ENCODE measurements around the gene CHST15. TPM values are rescaled to one million over a fixed set of nuclear protein-coding genes. Genes with fewer than 3 reads are reported as not detected.

The CHST15 gene
- total RNA-seq, 4 donors from 2014 or later: 43.2 to 104 (median 81.5) TPM

GRCh38 chr10:124016804-124017375, 76.5 kb downstream of the CHST15 start:
- Histone ChIP-seq H3K36me3 (peaks cover 28 to 34% of the 10 kb centered on the region in 2 donors), H3K4me1 (no peaks in the 10 kb centered on the region), H3K4me3 (replicated peaks in 1 of 3) (no peak overlapping the region), H3K27ac (no peak overlapping the region), H3K27me3 (no peaks in the 10 kb centered on the region), H3K9me3 (no peaks in the 10 kb centered on the region)
- intact Hi-C loops (cut with DNase I): no loop called here
- WGBS, 2 donors: 84 to 86% methylated on average over 5 to 9 of the region's 10 CpGs
- TF ChIP-seq POLR2A (IDR thresholded peaks at IDR 0.05): no peak
- TF ChIP-seq, protein P1, sequence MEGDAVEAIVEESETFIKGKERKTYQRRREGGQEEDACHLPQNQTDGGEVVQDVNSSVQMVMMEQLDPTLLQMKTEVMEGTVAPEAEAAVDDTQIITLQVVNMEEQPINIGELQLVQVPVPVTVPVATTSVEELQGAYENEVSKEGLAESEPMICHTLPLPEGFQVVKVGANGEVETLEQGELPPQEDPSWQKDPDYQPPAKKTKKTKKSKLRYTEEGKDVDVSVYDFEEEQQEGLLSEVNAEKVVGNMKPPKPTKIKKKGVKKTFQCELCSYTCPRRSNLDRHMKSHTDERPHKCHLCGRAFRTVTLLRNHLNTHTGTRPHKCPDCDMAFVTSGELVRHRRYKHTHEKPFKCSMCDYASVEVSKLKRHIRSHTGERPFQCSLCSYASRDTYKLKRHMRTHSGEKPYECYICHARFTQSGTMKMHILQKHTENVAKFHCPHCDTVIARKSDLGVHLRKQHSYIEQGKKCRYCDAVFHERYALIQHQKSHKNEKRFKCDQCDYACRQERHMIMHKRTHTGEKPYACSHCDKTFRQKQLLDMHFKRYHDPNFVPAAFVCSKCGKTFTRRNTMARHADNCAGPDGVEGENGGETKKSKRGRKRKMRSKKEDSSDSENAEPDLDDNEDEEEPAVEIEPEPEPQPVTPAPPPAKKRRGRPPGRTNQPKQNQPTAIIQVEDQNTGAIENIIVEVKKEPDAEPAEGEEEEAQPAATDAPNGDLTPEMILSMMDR (IDR thresholded peaks at IDR 0.05): no peak
- DNase-seq: no peak

DNA sequence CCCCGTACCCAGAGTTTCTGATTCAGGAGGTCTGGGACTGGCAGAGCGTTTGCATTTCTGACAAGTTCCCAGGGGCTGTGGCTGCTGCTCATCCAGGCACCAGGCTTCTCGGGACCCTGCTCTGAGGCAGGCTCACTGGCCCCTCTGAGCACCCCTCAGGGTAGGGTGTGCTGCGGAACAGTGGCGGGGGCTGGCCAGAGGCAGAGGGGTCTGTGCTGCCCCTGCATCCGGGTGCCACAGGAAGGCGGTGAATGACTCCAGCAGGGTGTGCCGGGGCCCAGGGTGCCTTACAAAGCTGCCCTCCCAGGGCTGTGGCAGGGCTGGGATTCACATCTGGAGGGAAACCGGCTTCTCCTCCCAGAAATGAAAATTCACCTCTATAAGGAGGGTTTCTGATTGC, 77.4 kb downstream of the CHST15 start:
- H3K27me3 ChIP-seq: no peaks in the 10 kb centered on the region
- intact Hi-C loops (cut with DNase I): no loop called here
- no peak for TF ChIP-seq POLR2A (IDR thresholded peaks at IDR 0.05)
- TF ChIP-seq, protein P1 (IDR thresholded peaks at IDR 0.05): no peak
- H3K4me3 ChIP-seq (replicated peaks in 1 of 3): no peak overlapping the region
- no peaks in the 10 kb centered on the region for H3K4me1 ChIP-seq
- peaks cover 27 to 40% of the 10 kb centered on the region in 2 donors for H3K36me3 ChIP-seq
- 85 to 98% methylated on average over 5 to 6 of the region's 9 CpGs for WGBS, 2 donors
- no peak for DNase-seq
- H3K27ac ChIP-seq: no peak overlapping the region
- H3K9me3 ChIP-seq: no peaks in the 10 kb centered on the region

DNA sequence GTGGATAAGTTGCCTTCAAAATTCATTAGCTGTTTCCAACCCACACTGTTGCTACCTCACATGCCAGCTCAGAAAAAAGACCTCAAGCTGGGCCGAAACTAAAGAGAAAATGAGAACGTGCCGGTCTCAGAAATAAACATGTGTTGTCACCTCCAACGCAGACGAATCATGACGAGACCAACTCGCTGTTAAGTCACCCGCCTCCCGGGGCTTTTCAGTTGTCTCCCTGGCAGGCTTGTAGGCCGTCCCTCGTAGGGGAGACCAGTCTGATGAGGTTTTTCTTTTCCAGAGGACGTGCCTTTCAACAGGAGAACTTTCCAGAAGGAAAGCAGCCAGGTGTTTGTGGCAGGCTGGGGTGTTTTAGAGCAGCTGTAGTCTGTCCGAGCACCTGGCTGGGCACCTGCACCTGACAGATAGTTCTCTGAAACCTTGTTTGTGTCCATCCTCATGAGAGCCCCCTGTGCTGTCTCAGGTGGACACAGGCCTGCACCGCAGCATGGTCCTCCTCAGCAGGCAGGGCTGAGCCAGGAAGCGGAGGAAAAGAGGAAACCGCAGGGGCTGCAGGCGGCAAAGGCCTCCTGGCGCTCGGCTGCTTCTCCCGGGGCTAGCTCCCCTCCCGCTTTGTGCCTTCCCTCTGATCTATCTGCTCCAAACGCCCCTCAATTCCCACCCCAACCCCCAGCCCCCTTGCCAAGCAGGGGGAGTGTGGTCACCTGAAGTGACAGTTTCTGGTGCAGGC, 78.8 kb downstream of the CHST15 start:
- H3K9me3 ChIP-seq: no peaks in the 10 kb centered on the region
- intact Hi-C loops (cut with DNase I): no loop called here
- DNase-seq: no peak
- no peak overlapping the region for H3K4me3 ChIP-seq (replicated peaks in 1 of 3)
- H3K27me3 ChIP-seq: no peaks in the 10 kb centered on the region
- 83 to 88% methylated on average over 21 to 22 of the region's 22 CpGs for WGBS, 2 donors
- TF ChIP-seq, protein P1 (IDR thresholded peaks at IDR 0.05): no peak
- no peak for TF ChIP-seq POLR2A (IDR thresholded peaks at IDR 0.05)
- no peaks in the 10 kb centered on the region for H3K4me1 ChIP-seq
- H3K36me3 ChIP-seq: peaks cover 22 to 40% of the 10 kb centered on the region in 2 donors
- H3K27ac ChIP-seq: no peak overlapping the region

DNA sequence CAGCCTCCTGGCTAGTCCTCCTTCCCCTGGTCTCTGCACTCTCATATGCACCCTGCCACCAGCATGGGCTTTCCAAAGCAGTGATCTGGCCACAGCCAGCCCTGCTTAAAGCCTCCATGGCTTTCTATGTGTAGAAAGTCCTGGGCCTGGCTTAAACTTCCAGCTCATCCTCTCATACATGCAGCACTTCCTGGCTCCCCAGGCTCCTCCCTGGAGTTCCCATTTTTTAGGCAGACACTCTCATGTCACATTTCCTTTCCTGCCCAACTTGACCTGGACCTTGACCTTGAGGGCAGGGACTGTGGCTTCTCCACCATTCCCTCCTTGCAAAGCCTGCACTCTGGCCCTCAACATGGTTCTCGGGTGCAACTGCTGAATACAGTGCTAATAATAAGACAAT, 79.5 kb downstream of the CHST15 start:
- TF ChIP-seq, protein P1 (IDR thresholded peaks at IDR 0.05): no peak
- no peak for TF ChIP-seq POLR2A (IDR thresholded peaks at IDR 0.05)
- Histone ChIP-seq H3K4me3 (replicated peaks in 1 of 3) (no peak overlapping the region), H3K27me3 (no peaks in the 10 kb centered on the region), H3K9me3 (no peaks in the 10 kb centered on the region), H3K27ac (no peak overlapping the region), H3K4me1 (no peaks in the 10 kb centered on the region), H3K36me3 (peaks cover 21 to 40% of the 10 kb centered on the region in 2 donors)
- intact Hi-C loops (cut with DNase I): no loop called here
- DNase-seq: no peak
- 93% methylated on average over 1 of the region's 1 CpG for WGBS, 2 donors

DNA sequence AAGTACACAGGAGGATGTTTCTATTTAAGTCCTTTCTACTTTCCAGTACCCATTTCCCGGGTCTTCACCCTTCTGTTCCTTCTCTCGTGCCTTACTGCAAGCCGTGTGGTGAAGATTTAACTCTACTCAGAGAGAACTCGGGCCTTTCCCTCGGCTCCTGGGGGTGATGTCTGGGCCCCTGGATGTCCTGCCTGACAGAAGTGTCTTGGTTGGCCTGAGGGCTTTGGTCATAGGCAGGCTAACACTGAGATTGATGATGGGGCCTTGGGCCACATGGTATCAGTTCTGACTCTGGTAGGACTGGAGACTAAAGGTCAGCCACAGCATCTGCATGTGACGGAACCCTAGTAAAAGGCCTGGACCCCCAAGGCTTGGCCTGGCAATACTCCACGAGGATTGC, 80.4 kb downstream of the CHST15 start:
- Histone ChIP-seq H3K4me1 (no peaks in the 10 kb centered on the region), H3K9me3 (no peaks in the 10 kb centered on the region), H3K27ac (no peak overlapping the region), H3K4me3 (replicated peaks in 1 of 3) (no peak overlapping the region), H3K36me3 (peaks cover 28 to 40% of the 10 kb centered on the region in 2 donors), H3K27me3 (no peaks in the 10 kb centered on the region)
- no peak for DNase-seq
- TF ChIP-seq, protein P1 (IDR thresholded peaks at IDR 0.05): no peak
- 90 to 97% methylated on average over 7 of the region's 7 CpGs for WGBS, 2 donors
- intact Hi-C loops (cut with DNase I): no loop called here
